Activated naive CD8-positive, alpha-beta T cell treated with anti-CD3 and anti-CD28 coated beads for 36 hours (primary cell): ENCODE data around the gene AOC1. TPM values are rescaled to one million over a fixed set of nuclear protein-coding genes. Genes with fewer than 3 reads are reported as not detected.

Experiments
- total RNA-seq, 2 experiments: library from RNA; stranded (reverse); gene quantifications; one replicate each; pipeline ENCODE4 v1.2.3, GENCODE V29; 2021

The AOC1 gene
- total RNA-seq, 2 experiments from 2014 or later, result not detected

Other genes starting within 250 kb of the AOC1 start
- 10 to 100 TPM; 34.2 to 34.8 TPM for gene GIMAP6, start 220.1 kb upstream of the AOC1 start, total RNA-seq
- gene GIMAP2, start 166.8 kb upstream of the AOC1 start, total RNA-seq, result 10 to 100 TPM; 40.7 to 41.2 TPM
- gene GIMAP1, start 135.9 kb upstream of the AOC1 start, total RNA-seq, result 1 to 10 TPM; 6.1 to 6.2 TPM
- gene GIMAP5, start 115.1 kb upstream of the AOC1 start, total RNA-seq, result 10 to 100 TPM; 47.1 to 48.2 TPM
- not detected for gene TMEM176B, start 52.2 kb upstream of the AOC1 start, total RNA-seq
- gene TMEM176A, start 51.7 kb upstream of the AOC1 start, total RNA-seq, result not detected
- under 1 TPM; 0.22 to 0.45 TPM for gene KCNH2, start 125.8 kb downstream of the AOC1 start, total RNA-seq
- 1 to 10 TPM; 5.8 to 6.1 TPM for gene NOS3, start 138.5 kb downstream of the AOC1 start, total RNA-seq
- gene ATG9B, start 172.0 kb downstream of the AOC1 start, total RNA-seq, result 10 to 100 TPM; 12.3 TPM
- 10 to 100 TPM; 34.3 to 37.6 TPM for gene ABCB8, start 175.9 kb downstream of the AOC1 start, total RNA-seq
- 1 to 10 TPM; 2.7 to 3.2 TPM for gene ASIC3, start 196.0 kb downstream of the AOC1 start, total RNA-seq
- gene CDK5, start 205.4 kb downstream of the AOC1 start, total RNA-seq, result 10 to 100 TPM; 13.3 to 16.0 TPM
- 10 to 100 TPM; 66.5 to 69.1 TPM for gene SLC4A2, start 207.1 kb downstream of the AOC1 start, total RNA-seq
- 10 to 100 TPM; 65.9 to 68.7 TPM for gene FASTK, start 228.3 kb downstream of the AOC1 start, total RNA-seq
- gene TMUB1, start 231.0 kb downstream of the AOC1 start, total RNA-seq, result 10 to 100 TPM; 59.2 to 59.3 TPM
- 10 to 100 TPM; 24.8 to 25.3 TPM for gene AGAP3, start 234.0 kb downstream of the AOC1 start, total RNA-seq